NCI-H2196 treated with DMSO at 0.1 percent for 48 hours (cell line): ENCODE data around the gene GPR55.

ENCODE experiments used
- DNase-seq: peaks from one replicate; lab custom pipeline; 2025; ENCODE audit not compliant: unreplicated experiment; lab: John Stamatoyannopoulos, UW

GPR55 gene

GRCh38 chr2:230868947-230869913, 55.8 kb downstream of the GPR55 start:
- DNase-seq, result no peak

- no peak for DNase-seq
Measured at GRCh38 chr2:230868161-230868946, 56.7 kb downstream of the GPR55 start.

- peak; percentile 16 for DNase-seq
Measured at GRCh38 chr2:230866756-230867523, 58.1 kb downstream of the GPR55 start.

DNA sequence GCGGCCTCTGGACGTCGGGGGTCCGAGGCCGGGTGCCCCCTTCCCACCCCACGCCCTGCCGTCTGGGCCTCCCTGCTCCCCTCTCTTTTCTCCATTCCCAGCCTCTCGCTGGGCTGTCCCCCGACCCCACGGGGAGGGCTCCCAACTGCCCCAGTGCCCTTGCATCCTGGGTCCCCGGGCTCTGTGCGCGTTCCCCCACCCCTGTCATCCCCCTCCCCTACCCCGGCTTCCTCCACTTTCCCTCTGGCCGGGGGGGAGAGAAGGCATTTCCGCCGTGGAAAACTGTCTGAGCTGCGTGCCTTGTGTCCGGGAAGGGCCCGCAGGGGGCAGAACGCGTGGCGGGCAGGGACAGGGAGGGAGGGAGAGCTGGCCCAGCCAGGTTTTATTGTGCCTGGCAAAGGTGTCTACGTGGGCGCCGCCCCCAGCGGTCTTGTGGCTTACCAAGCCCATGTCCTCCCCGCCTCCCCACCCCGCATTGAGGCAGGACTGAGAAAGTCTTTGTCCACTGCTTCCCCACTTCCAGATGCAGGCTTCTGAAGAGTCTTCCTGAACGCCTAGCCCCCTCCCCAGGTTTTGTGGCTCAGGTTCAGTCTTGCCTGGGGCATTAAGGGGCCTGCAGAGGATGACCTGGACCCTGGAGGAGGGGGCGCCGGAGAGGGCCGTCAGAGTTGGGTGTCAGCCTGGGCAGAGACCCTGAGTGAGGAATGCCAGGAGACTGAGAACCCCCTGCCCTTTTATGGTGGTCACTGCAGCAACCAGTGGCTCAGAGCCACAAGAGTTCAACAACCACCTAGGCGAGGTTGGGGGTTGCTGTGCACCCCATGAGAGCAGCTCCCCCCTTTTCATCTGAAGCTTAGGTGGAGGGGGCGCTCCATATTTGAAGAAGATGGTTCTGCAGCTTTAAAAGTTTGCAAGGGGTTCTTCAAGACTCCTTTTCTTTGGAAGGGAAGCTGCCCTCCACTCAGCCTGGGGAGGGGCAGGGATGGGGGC, 59.0 kb downstream of the GPR55 start:
- no peak for DNase-seq

DNA sequence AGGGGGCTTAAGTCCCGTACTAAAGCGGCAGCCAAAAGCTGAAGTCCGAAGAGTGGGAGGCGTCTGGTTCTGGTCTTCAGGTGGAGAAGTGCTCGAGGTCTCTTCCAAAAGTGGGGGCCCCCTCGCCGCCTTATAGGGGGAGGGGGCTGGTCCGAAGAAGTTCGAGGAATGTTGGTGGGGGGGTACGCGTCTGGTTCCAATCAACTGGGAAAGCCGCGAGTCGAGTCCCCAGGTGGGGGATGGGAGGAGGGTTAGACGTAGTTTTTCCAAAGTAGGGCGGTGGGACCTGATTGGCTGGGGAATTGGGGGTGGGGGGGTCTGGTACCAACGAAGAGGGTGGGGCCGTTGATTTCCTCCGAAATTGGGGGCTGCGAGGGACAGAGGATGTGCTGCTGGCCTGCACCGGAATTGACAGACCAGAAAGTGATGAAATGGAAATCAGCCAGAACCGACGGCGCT, 59.7 kb downstream of the GPR55 start:
- no peak for DNase-seq

DNA sequence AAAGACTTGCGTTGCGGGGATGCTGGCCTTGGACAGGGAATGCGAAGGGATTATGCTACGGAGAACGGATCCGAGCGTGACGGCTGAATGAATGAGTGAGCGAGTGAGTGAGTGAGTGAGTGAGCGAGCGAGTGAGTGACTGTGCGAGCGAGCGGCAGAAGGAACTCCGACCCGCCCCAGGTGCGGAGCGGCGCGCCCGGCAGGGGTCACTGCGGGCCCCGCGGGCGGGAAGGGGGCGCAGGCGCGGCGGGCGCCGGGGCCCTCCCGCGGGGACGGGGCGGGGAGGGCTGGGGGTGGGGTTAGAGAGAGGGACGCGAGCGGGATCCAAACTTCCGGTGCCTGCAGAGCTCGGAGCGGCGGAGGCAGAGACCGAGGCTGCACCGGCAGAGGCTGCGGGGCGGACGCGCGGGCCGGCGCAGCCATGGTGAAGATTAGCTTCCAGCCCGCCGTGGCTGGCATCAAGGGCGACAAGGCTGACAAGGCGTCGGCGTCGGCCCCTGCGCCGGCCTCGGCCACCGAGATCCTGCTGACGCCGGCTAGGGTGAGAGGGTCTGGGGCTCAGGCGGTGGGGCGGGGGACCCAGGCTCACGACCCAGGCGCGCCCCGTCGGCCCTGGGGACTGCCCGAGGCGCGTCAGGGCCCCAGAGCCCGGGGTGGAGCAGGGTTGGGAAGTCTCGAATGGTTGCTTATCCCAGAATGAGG, 60.3 kb downstream of the GPR55 start, which contains the start of gene ITM2C:
TSS of gene ITM2C (plus strand) at position 338 of the 702 bp plus-strand sequence. CDS start at position 422, 84 bp downstream.
- peak; percentile 61 for DNase-seq

DNA sequence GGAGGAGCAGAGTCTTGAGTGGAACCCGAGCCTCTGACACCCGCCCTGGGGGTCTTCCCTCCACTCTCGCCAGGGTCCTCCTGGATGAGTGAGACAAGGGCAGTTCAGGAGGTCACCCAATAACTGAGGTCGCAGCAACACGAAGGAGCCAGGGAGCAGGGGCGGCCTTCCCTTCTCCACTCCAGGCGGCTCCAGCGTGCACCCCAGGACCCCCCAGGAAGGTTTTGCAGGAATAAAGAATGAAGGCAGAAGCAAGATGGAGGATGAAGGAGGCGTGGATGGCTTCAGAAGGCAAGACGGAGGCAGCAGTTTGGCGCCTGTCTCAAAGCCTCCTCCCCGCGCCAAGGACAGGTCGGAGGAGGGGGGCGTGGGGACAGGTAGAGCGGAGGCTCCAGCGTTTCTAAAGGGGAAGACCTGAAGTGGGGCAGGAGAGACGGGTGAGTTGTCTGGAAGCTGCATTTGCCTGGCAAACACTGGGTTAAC, 60.9 kb downstream of the GPR55 start:
- DNase-seq, result no peak

- DNase-seq, result no peak
Measured at GRCh38 chr2:230863442-230864121, 61.5 kb downstream of the GPR55 start.

DNA sequence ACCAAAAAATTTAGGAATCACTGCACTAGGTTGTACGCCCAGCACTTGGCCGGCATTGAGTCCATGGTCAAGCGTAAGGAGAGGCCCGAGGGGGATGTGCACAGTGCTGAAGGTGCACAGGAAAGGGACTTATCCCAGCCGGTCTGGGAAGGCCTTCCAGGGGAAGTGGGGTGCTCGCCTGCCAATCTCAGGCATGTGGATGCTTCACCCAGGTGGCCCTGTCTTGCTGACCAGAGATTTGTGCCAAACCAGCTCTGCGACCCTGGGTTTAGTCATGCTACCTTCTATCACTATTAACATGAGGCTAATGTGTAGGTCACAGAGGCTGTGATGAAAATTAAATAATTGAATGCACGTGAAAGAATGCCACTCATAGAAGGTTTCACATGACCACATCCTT, 62.0 kb downstream of the GPR55 start:
- DNase-seq, result no peak

GRCh38 chr2:230862292-230862691, 62.8 kb downstream of the GPR55 start:
- DNase-seq, result no peak

DNA sequence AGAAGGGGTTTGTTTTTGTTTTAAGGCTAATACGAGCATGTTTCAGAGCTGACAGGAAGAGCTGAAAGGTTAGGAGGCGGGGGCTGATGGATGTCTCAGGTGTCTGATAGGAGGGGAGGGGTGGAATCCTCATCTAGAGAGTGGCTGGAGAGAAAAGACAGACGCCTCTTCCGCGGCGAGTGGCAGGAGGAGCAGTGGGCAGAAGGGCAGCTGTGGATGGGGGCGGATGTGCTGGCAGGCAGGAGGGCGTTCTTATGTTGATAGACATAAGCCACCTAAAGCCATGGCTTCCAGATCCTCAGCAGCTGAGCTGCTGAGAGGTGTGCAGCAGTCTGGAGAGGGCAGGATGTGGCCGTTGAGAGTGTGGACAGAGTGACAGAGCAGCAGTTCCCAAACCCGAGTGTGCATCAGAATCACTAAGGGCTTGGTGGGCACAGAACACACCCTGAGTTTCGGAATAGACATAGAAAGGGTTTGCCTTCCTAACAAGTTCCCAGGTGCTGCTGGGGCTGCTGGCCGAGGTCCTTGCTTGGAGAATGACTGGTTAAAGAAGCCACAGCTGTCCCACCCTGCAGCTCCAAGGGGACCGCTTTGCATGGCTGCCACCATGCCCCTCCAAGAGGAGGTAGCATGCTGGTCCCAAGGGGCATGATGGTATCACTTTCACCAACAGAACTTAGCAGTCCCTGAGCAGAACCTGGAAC, 63.3 kb downstream of the GPR55 start:
- DNase-seq, result peak; percentile 44
